GM19468 (cell line): Measurements from ENCODE around the gene F12.

Source experiments
- ATAC-seq: cut with Tn5 transposase; IDR thresholded peaks from one replicate; pipeline ENCODE4 v1.9.1; 2021; ENCODE audit warnings: mild to moderate bottlenecking, moderate library complexity, moderate number of reproducible peaks; ENCODE audit not compliant: unreplicated experiment; ENCODE audit errors: extremely low read depth

The F12 gene

GRCh38 chr5:177372034-177372896 is 37.1 kb downstream of the F12 start:
- no peak for ATAC-seq

GRCh38 chr5:177371120-177372033 is 38.0 kb downstream of the F12 start:
- ATAC-seq: no peak

GRCh38 chr5:177370488-177371119 is 38.8 kb downstream of the F12 start:
- no peak for ATAC-seq

- no peak for ATAC-seq
Measured at GRCh38 chr5:177369645-177370440, 39.5 kb downstream of the F12 start.

GRCh38 chr5:177368869-177369644 is 40.3 kb downstream of the F12 start:
- ATAC-seq: no peak

- ATAC-seq: no peak
Measured at GRCh38 chr5:177367981-177368868, 41.1 kb downstream of the F12 start.

GRCh38 chr5:177367323-177367848 is 42.0 kb downstream of the F12 start:
- ATAC-seq: no peak

- no peak for ATAC-seq
Measured at GRCh38 chr5:177366528-177367322, 42.6 kb downstream of the F12 start.

- no peak for ATAC-seq
Measured at GRCh38 chr5:177365845-177366527, 43.4 kb downstream of the F12 start.

- ATAC-seq: no peak
Measured at GRCh38 chr5:177364159-177364962, 45.0 kb downstream of the F12 start.

- no peak for ATAC-seq
Measured at GRCh38 chr5:177363565-177363964, 45.8 kb downstream of the F12 start.

GRCh38 chr5:177362610-177363507 is 46.5 kb downstream of the F12 start:
- ATAC-seq: no peak

- no peak for ATAC-seq
Measured at GRCh38 chr5:177362292-177362609, 47.1 kb downstream of the F12 start.

- no peak for ATAC-seq
Measured at GRCh38 chr5:177361418-177362291, 47.7 kb downstream of the F12 start.
